Activated naive CD8-positive, alpha-beta T cell treated with anti-CD3 and anti-CD28 coated beads, Interleukin-2, amount 10 ng/mL, durations not matched to agents 7 days and 5 days (primary cell): ENCODE measurements around the gene ARMC6. TPM values are rescaled to one million over a fixed set of nuclear protein-coding genes. Genes with fewer than 3 reads are reported as not detected.

Source experiments
- ATAC-seq: fragments of 150-1000 bp; cut with Tn5 transposase; one replicate; pipeline ENCODE4 v1.10.0; 2021; ENCODE audit warnings: low read depth, moderate library complexity
- POLR2A ChIA-PET: fragments of 350-600 bp; sonication (Branson Sonifier 250); formaldehyde crosslinking; loops from one replicate; lab custom pipeline; 2021; ENCODE audit warnings: antibody characterized with exemption; lab: Charles Lee
- DNase-seq: peaks from one replicate; pipeline ENCODE4 v3.0.0; 2021
- H3K27ac Mint-ChIP-seq: one replicate; pipeline ENCODE4 v1.8.0; 2022; ENCODE audit warnings: mild to moderate bottlenecking, mixed read lengths
- H3K27me3 Mint-ChIP-seq: one replicate; pipeline ENCODE4 v1.8.0; 2022; ENCODE audit warnings: mild to moderate bottlenecking, moderate library complexity, mixed read lengths
- H3K36me3 Mint-ChIP-seq: one replicate; pipeline ENCODE4 v1.8.0; 2021; ENCODE audit warnings: mild to moderate bottlenecking, mixed read lengths
- H3K4me1 Mint-ChIP-seq: one replicate; pipeline ENCODE4 v1.8.0; 2021; ENCODE audit warnings: mixed read lengths
- H3K4me3 Mint-ChIP-seq: one replicate; pipeline ENCODE4 v1.8.0; 2022; ENCODE audit warnings: mild to moderate bottlenecking, moderate library complexity, mixed read lengths
- H3K9me3 Mint-ChIP-seq: one replicate; pipeline ENCODE4 v1.8.0; 2021; ENCODE audit warnings: mixed read lengths
- total RNA-seq, 2 experiments: library from RNA; stranded (reverse); gene quantifications; one replicate each; pipeline ENCODE4 v1.2.3, GENCODE V29; 2021

The ARMC6 gene
- total RNA-seq, 2 experiments from 2014 or later: 23.3 to 26.2 TPM

GRCh38 chr19:19062454-19063182, 29.2 kb downstream of the ARMC6 start:
- peaks cover 21% of the 10 kb centered on the region for H3K4me1 Mint-ChIP-seq
- H3K4me3 Mint-ChIP-seq: peak overlapping the region; percentile 89
- POLR2A ChIA-PET: interaction anchor here (0.6 to 1.1 kb wide), 3 partner anchors 24 to 106 kb away, joined by 3 to 4 read pairs (median 4); no protein-coding TSS in a partner anchor
- no peaks in the 10 kb centered on the region for H3K9me3 Mint-ChIP-seq
- peak overlapping the region; percentile 86 for H3K27ac Mint-ChIP-seq
- DNase-seq (no peak), ATAC-seq (no peak)
- H3K27me3 Mint-ChIP-seq: no peaks in the 10 kb centered on the region
- no peaks in the 10 kb centered on the region for H3K36me3 Mint-ChIP-seq

- Mint-ChIP-seq H3K4me1 (peaks cover 23% of the 10 kb centered on the region), H3K36me3 (no peaks in the 10 kb centered on the region), H3K27ac (peak within 1 kb of the TSS; percentile 86), H3K27me3 (no peaks in the 10 kb centered on the region), H3K4me3 (peak within 1 kb of the TSS; percentile 89), H3K9me3 (no peaks in the 10 kb centered on the region)
- POLR2A ChIA-PET: interaction anchor here (0.6 to 1.1 kb wide), 4 partner anchors 25 to 144 kb away, joined by 3 to 4 read pairs (median 4); partner anchors contain the start of genes COPE and DDX49
- DNase-seq (peak; percentile 97), ATAC-seq (peak; percentile 96)
Measured at GRCh38 chr19:19063183-19064097, 30.0 kb downstream of the ARMC6 start, which contains the start of gene SLC25A42. Gene SLC25A42 (plus strand): TSS chr19:19063994. CDS start chr19:19096125, 32,131 bp downstream.

- POLR2A ChIA-PET: interaction anchor here (0.6 to 1.0 kb wide), 3 partner anchors 26 to 145 kb away, joined by 3 to 4 read pairs (median 3); partner anchors contain the start of genes COPE and DDX49
- Mint-ChIP-seq H3K4me3 (peak overlapping the region; percentile 89), H3K27ac (peak overlapping the region; percentile 86), H3K27me3 (no peaks in the 10 kb centered on the region), H3K4me1 (peaks cover 23% of the 10 kb centered on the region), H3K36me3 (no peaks in the 10 kb centered on the region), H3K9me3 (no peaks in the 10 kb centered on the region)
- no peak for ATAC-seq
- DNase-seq: no peak
Measured at GRCh38 chr19:19064098-19064722, 30.8 kb downstream of the ARMC6 start.

GRCh38 chr19:19064811-19065745, 31.7 kb downstream of the ARMC6 start:
- H3K27me3 Mint-ChIP-seq: no peaks in the 10 kb centered on the region
- H3K27ac Mint-ChIP-seq: peak overlapping the region; percentile 86
- no peaks in the 10 kb centered on the region for H3K36me3 Mint-ChIP-seq
- H3K4me3 Mint-ChIP-seq: peak overlapping the region; percentile 89
- POLR2A ChIA-PET: interaction anchor here (0.6 to 0.8 kb wide), 3 partner anchors 49 to 300 kb away, joined by 3 to 4 read pairs (median 3); no protein-coding TSS in a partner anchor
- DNase-seq: peak; percentile 57
- no peak for ATAC-seq
- H3K4me1 Mint-ChIP-seq: peaks cover 23% of the 10 kb centered on the region
- no peaks in the 10 kb centered on the region for H3K9me3 Mint-ChIP-seq

GRCh38 chr19:19067276-19068072, 34.1 kb downstream of the ARMC6 start:
- Mint-ChIP-seq H3K36me3 (peaks cover 2% of the 10 kb centered on the region), H3K9me3 (no peaks in the 10 kb centered on the region), H3K4me3 (no peak overlapping the region), H3K4me1 (peaks cover 22% of the 10 kb centered on the region), H3K27me3 (no peaks in the 10 kb centered on the region), H3K27ac (peak overlapping the region; percentile 45)
- ATAC-seq (no peak), DNase-seq (no peak)
- POLR2A ChIA-PET: interaction anchor here (1.1 kb wide), 1 partner anchor 68 kb away, joined by 4 read pairs; no protein-coding TSS in a partner anchor

- DNase-seq (no peak), ATAC-seq (no peak)
- Mint-ChIP-seq H3K9me3 (no peaks in the 10 kb centered on the region), H3K4me3 (no peak overlapping the region), H3K27me3 (no peaks in the 10 kb centered on the region), H3K27ac (no peak overlapping the region), H3K4me1 (peaks cover 18% of the 10 kb centered on the region), H3K36me3 (peaks cover 2% of the 10 kb centered on the region)
- POLR2A ChIA-PET: interaction anchor here (1.4 kb wide), 1 partner anchor 9 kb away, joined by 4 read pairs; no protein-coding TSS in a partner anchor
Measured at GRCh38 chr19:19068659-19069654, 35.6 kb downstream of the ARMC6 start.

- no peak overlapping the region for H3K27ac Mint-ChIP-seq
- peaks cover 6% of the 10 kb centered on the region for H3K4me1 Mint-ChIP-seq
- POLR2A ChIA-PET: no interaction called here
- no peak overlapping the region for H3K4me3 Mint-ChIP-seq
- H3K27me3 Mint-ChIP-seq: no peaks in the 10 kb centered on the region
- H3K36me3 Mint-ChIP-seq: peaks cover 3% of the 10 kb centered on the region
- H3K9me3 Mint-ChIP-seq: no peaks in the 10 kb centered on the region
- ATAC-seq (no peak), DNase-seq (no peak)
Measured at GRCh38 chr19:19071897-19072296, 38.5 kb downstream of the ARMC6 start.

- H3K9me3 Mint-ChIP-seq: no peaks in the 10 kb centered on the region
- H3K4me1 Mint-ChIP-seq: no peaks in the 10 kb centered on the region
- ATAC-seq: no peak
- no peak for DNase-seq
- POLR2A ChIA-PET: interaction anchor here (0.6 to 0.7 kb wide), 2 partner anchors 69 to 1144 kb away, joined by 3 to 4 read pairs; no protein-coding TSS in a partner anchor
- H3K36me3 Mint-ChIP-seq: peaks cover 8% of the 10 kb centered on the region
- no peaks in the 10 kb centered on the region for H3K27me3 Mint-ChIP-seq
- no peak overlapping the region for H3K4me3 Mint-ChIP-seq
- H3K27ac Mint-ChIP-seq: no peak overlapping the region
Measured at GRCh38 chr19:19074196-19074882, 40.9 kb downstream of the ARMC6 start.

- Mint-ChIP-seq H3K4me1 (no peaks in the 10 kb centered on the region), H3K27ac (no peak overlapping the region), H3K9me3 (no peaks in the 10 kb centered on the region), H3K27me3 (no peaks in the 10 kb centered on the region), H3K4me3 (no peak overlapping the region), H3K36me3 (peaks cover 11% of the 10 kb centered on the region)
- POLR2A ChIA-PET: interaction anchor here (0.7 kb wide), 1 partner anchor 70 kb away, joined by 3 read pairs; no protein-coding TSS in a partner anchor
- ATAC-seq: no peak
- no peak for DNase-seq
Measured at GRCh38 chr19:19075126-19075525, 41.7 kb downstream of the ARMC6 start.

- H3K4me3 Mint-ChIP-seq: no peak overlapping the region
- DNase-seq (no peak), ATAC-seq (no peak)
- POLR2A ChIA-PET: no interaction called here
- no peaks in the 10 kb centered on the region for H3K27me3 Mint-ChIP-seq
- H3K9me3 Mint-ChIP-seq: no peaks in the 10 kb centered on the region
- H3K36me3 Mint-ChIP-seq: peaks cover 9% of the 10 kb centered on the region
- no peaks in the 10 kb centered on the region for H3K4me1 Mint-ChIP-seq
- H3K27ac Mint-ChIP-seq: no peak overlapping the region
Measured at GRCh38 chr19:19076476-19076875, 43.1 kb downstream of the ARMC6 start.
